Esophagus muscularis mucosa (tissue), 4 donors: Measurements from ENCODE around the gene PTCD3. TPM values are rescaled to one million over a fixed set of nuclear protein-coding genes. Genes with fewer than 3 reads are reported as not detected.

Source experiments
- DNase-seq: peaks from one replicate; pipeline ENCODE4 v3.0.0-alpha.2; 2017; ENCODE audit errors: extremely low spot score
- H3K27ac ChIP-seq, 4 donors: fragments of 200-600 bp; sonication (generic); replicated peaks in 1 of 4; 1 replicate in 3 of 4; 2 replicates in 1 of 4; pipeline ENCODE4 v1.5.1; 2016 to 2019; ENCODE audit warnings: mild to moderate bottlenecking in 1 of 4
- H3K27me3 ChIP-seq, 4 donors: fragments of 200-600 bp; sonication (generic); one replicate each; pipeline versions ENCODE4 v1.5.1 to v1.6.0; 2016 to 2019
- H3K36me3 ChIP-seq, 4 donors: fragments of 200-600 bp; sonication (generic); one replicate each; pipeline ENCODE4 v1.5.1; 2016 to 2019
- H3K4me1 ChIP-seq, 4 donors: fragments of 200-600 bp; sonication (generic); one replicate each; pipeline ENCODE4 v1.5.1; 2016 to 2019
- H3K4me3 ChIP-seq, 4 donors: fragments of 200-600 bp; sonication (generic); 1 replicate in 2 of 4; 2 replicates in 2 of 4; pipeline ENCODE4 v1.5.1; 2016 to 2019; ENCODE audit warnings: mild to moderate bottlenecking in 4 of 4, moderate library complexity in 1 of 4
- H3K9me3 ChIP-seq, 4 donors: fragments of 200-600 bp; sonication (generic); 1 replicate in 3 of 4; 2 replicates in 1 of 4; pipeline ENCODE4 v1.5.1; 2016 to 2019
- CTCF ChIP-seq, 3 experiments: fragments of 200-600 bp in 2 of 3; fragments of 450-650 bp in 1 of 3; sonication (generic) in 2 of 3; IDR thresholded peaks; one replicate each; pipeline ENCODE4 v1.5.1; 2017 to 2019; ENCODE audit warnings: antibody characterized with exemption in 3 of 3, mild to moderate bottlenecking in 2 of 3, moderate library complexity in 1 of 3
- EP300 ChIP-seq: sonication (generic); formaldehyde crosslinking; IDR thresholded peaks from one replicate; pipeline ENCODE4 v1.6.1; 2017; ENCODE audit warnings: antibody characterized with exemption
- POLR2A ChIP-seq: fragments of 450-650 bp; IDR thresholded peaks from one replicate; pipeline ENCODE4 v1.6.1; 2017; ENCODE audit warnings: antibody characterized with exemption, moderate library complexity, mild to moderate bottlenecking, low read depth
- POLR2AphosphoS5 ChIP-seq, 2 donors: sonication (generic); formaldehyde crosslinking; IDR thresholded peaks; one replicate each; pipeline ENCODE4 v1.6.1; 2017; ENCODE audit warnings: antibody characterized with exemption in 2 of 2
- WGBS: methylation state at CpG from one replicate; pipeline ENCODE4 v1.1.5; 2018; 5-methylcytosine and 5-hydroxymethylcytosine counted together
- intact Hi-C: fragments of 100-400 bp; cut with DNase I; formaldehyde crosslinking; loops from one replicate; pipeline ENCODE4 v1.15.1; 2023
- total RNA-seq, 4 donors: library from RNA; depleted of rRNA; stranded (reverse); fragments of >200 nt; gene quantifications; one replicate each; pipeline versions ENCODE4 v1.1.0 to v1.2.1, GENCODE V29; 2016

Gene PTCD3
- total RNA-seq = 10 to 100 TPM; 40.4 to 65.1 (median 45.5) TPM

- Histone ChIP-seq H3K27me3 (no peaks in the 10 kb centered on the region), H3K27ac (peak within 1 kb of the TSS; percentile 74 to 89 (median 86)), H3K9me3 (no peaks in the 10 kb centered on the region), H3K4me3 (peak within 1 kb of the TSS; percentile 71 to 85 (median 85)), H3K36me3 (peaks cover 0 to 40% (median 36%) of the 10 kb centered on the region in 4 donors), H3K4me1 (peaks cover 30 to 47% (median 42%) of the 10 kb centered on the region in 4 donors)
- intact Hi-C loops = loop anchor here (5.0 kb wide), 1 partner anchor 521 kb away; no protein-coding TSS in a partner anchor
- 2% methylated on average over 38 of the region's 44 CpGs for WGBS
- DNase-seq = peak; percentile 98
- no peak for TF ChIP-seq CTCF (IDR thresholded peaks at IDR 0.05)
- peak; percentile 84 to 90 for TF ChIP-seq POLR2AphosphoS5 (IDR thresholded peaks at IDR 0.05)
- TF ChIP-seq POLR2A = peak; percentile 46
Measured at GRCh38 chr2:86105969-86106945, at the start of gene PTCD3. PTCD3 (plus strand) TSS chr2:86106235; CDS start chr2:86106248, 13 bp downstream.

- no peaks in the 10 kb centered on the region for H3K9me3 ChIP-seq
- DNase-seq = no peak
- TF ChIP-seq EP300 (no peak), POLR2A (no peak), POLR2AphosphoS5 (IDR thresholded peaks at IDR 0.05) (no peak), CTCF (IDR thresholded peaks at IDR 0.05) (no peak)
- 95% methylated on average over 4 of the region's 4 CpGs for WGBS
- H3K36me3 ChIP-seq = peaks cover 24 to 73% (median 49%) of the 10 kb centered on the region in 4 donors
- no peak overlapping the region for H3K27ac ChIP-seq
- no peaks in the 10 kb centered on the region for H3K4me1 ChIP-seq
- H3K4me3 ChIP-seq = no peak overlapping the region
- no peaks in the 10 kb centered on the region for H3K27me3 ChIP-seq
- intact Hi-C loops = no loop called here
Measured at GRCh38 chr2:86056590-86057331, 49.3 kb upstream of the PTCD3 start.

- no peaks in the 10 kb centered on the region for H3K27me3 ChIP-seq
- no peak overlapping the region for H3K4me3 ChIP-seq
- H3K27ac ChIP-seq = no peak overlapping the region
- H3K36me3 ChIP-seq = peaks cover 20 to 73% (median 58%) of the 10 kb centered on the region in 4 donors
- intact Hi-C loops = no loop called here
- 78% methylated on average over 2 of the region's 2 CpGs for WGBS
- no peak for DNase-seq
- peaks cover 0 to 3% (median 0%) of the 10 kb centered on the region in 4 donors for H3K9me3 ChIP-seq
- TF ChIP-seq POLR2A = no peak
- no peaks in the 10 kb centered on the region for H3K4me1 ChIP-seq
Measured at GRCh38 chr2:86062043-86062442, 44.0 kb upstream of the PTCD3 start.

- intact Hi-C loops = no loop called here
- Histone ChIP-seq H3K27me3 (no peaks in the 10 kb centered on the region), H3K9me3 (peaks cover 0 to 3% (median 0%) of the 10 kb centered on the region in 4 donors), H3K4me1 (peaks cover 0 to 9% (median 4%) of the 10 kb centered on the region in 4 donors), H3K36me3 (peaks cover 26 to 83% (median 66%) of the 10 kb centered on the region in 4 donors), H3K4me3 (no peak overlapping the region), H3K27ac (no peak overlapping the region)
- DNase-seq = no peak
- 98% methylated on average over 2 of the region's 2 CpGs for WGBS
- TF ChIP-seq CTCF (IDR thresholded peaks at IDR 0.05) = no peak
Measured at GRCh38 chr2:86064006-86064405, 42.0 kb upstream of the PTCD3 start.

GRCh38 chr2:86065512-86065911 lies 40.5 kb upstream of the PTCD3 start:
- 58% methylated on average over 5 of the region's 5 CpGs for WGBS
- no peak for DNase-seq
- Histone ChIP-seq H3K4me1 (peaks cover 0 to 9% (median 4%) of the 10 kb centered on the region in 4 donors), H3K4me3 (no peak overlapping the region), H3K36me3 (peaks cover 34 to 82% (median 66%) of the 10 kb centered on the region in 4 donors), H3K27ac (no peak overlapping the region), H3K9me3 (peaks cover 0 to 3% (median 0%) of the 10 kb centered on the region in 4 donors), H3K27me3 (no peaks in the 10 kb centered on the region)
- intact Hi-C loops = no loop called here
- no peak for TF ChIP-seq POLR2AphosphoS5 (IDR thresholded peaks at IDR 0.05)
- no peak for TF ChIP-seq EP300
- no peak for TF ChIP-seq POLR2A
- TF ChIP-seq CTCF (IDR thresholded peaks at IDR 0.05) = no peak
